ENCODE results near the gene IFI27.

Gene IFI27

GRCh38 chr14:94123868-94124267, 13.3 kb downstream of the IFI27 start:
- no peak for DNase-seq
- intact Hi-C loops (cut with DNase I), result no loop called here

DNA sequence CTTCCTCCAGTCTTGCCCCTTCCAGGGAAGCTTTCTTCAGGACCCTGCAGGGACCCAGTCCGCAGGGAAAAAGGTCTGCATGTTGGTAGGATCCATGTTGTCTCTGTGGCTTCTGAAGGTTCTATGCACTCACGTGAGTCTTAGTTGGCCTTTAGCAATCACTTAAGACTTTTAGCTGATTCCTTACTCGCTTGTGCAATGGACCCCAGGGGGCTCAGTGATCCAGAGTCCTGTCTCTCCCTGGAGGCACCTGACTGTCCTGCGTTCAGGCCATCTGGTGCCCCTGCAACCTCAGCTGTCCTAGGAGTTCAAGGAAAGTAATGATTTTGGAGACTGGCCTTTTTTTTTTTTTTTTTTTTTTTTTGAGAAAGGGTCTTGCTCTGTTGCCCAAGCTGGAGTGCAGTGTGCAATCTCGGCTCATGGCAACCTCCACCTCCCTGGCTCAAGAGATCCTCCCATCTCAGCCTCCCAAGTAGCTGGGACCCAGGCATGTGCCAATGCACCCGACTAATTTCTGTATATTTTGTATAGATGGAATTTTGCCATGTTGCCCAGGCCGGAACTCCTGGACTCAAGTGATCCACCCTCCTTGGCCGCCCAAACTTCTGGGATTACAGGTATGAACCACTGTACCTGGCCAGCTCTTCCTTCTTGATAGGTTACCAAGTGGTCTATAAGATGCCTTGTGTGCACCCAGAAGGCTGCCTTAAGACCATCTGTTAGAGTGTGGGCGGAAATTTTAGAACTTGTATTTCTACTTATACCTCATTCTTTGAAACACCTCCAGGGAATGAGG, 14.2 kb downstream of the IFI27 start:
- DNase-seq, result no peak
- intact Hi-C loops (cut with DNase I), result loop anchor here (5.0 kb wide), 1 partner anchor 42 kb away; the partner anchor contains the start of genes DDX24 and IFI27L1

DNA sequence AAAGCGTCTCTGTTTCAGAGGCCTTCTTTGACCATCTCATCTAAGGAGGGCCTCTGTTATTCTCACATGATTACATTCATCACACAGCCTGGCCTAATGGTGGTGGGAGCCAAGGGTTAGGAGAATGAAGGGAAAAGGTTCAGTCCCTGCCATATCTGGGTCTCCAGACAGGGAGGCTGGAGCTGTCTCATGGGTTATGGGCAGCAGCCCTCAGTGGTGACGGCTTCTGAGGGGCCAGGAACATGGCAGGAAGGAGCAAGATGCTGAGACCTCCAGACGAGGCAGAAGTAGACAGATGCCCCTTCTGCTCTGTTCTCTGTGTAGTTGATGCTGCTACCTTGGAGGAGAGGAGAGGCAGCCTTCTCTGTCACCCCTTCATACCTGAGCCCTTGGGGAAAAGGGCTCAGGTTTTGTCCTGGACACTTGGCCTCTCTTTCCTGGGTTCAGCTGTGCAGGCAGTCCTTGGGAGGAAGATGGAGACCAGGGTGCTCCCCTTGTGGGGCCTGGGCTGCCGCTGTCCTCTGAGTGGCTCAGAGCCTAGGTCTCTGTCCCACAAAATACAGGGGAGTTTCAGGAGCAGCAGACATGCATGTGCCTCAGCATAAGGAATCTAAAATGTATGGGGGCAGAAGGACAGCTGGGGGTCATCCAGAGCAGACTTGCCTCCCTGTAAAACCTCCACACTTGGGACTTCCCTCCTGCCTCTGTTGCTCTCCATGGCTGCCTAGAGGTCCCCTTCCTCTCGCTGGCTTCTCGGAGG, 15.3 kb downstream of the IFI27 start:
- no peak for DNase-seq
- intact Hi-C loops (cut with DNase I), result loop anchor here (5.0 kb wide), 1 partner anchor 44 kb away; the partner anchor contains the start of genes DDX24 and IFI27L1

GRCh38 chr14:94126419-94126677, 15.8 kb downstream of the IFI27 start:
- intact Hi-C loops (cut with DNase I), result loop anchor here (5.0 kb wide), 1 partner anchor 44 kb away; the partner anchor contains the start of genes DDX24 and IFI27L1
- DNase-seq, result no peak

DNA sequence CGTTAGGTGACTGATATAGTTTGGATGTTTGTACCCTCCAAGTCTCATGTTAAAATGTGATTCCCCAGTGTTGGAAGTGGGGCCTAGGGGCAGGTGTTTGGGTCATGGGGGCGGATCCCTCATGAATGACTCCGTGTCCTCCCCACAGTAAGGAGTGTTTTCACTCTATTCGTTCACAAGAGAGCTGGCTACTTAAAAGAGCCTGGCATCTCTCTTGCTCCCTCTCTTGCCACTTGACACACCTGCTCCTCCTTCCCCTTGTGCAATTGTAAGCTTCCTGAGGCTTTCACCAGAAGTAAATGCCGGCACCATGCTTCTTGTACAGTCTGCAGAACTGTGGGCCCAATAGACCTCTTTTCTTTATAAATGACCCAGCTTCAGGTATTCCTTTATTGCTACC, 16.3 kb downstream of the IFI27 start:
- intact Hi-C loops (cut with DNase I), result loop anchor here (5.0 kb wide), 1 partner anchor 44 kb away; the partner anchor contains the start of genes DDX24 and IFI27L1
- no peak for DNase-seq

DNA sequence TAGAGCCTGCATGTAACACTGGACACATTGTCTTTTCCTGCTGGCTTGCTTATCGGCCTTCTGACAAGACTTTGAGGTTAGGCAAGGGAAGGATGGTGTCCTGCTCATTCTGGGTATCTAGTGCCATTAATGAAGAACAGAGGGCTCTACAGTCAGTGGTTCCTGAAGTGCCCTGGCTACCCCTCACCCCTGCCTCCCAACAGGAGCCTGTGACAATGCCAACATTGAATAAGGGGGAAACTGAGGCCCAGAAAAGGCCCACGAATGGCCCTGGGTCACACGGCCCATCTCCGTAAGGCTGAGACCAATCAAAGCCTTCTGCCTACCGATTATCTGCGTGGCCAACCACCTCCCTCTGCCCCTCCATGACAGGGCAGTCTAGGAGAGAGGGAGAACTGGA, 16.8 kb downstream of the IFI27 start:
- intact Hi-C loops (cut with DNase I), result loop anchor here (5.0 kb wide), 1 partner anchor 45 kb away; the partner anchor contains the start of genes DDX24 and IFI27L1
- no peak for DNase-seq

- intact Hi-C loops (cut with DNase I), result loop anchor here (5.0 kb wide), 1 partner anchor 46 kb away; the partner anchor contains the start of genes DDX24 and IFI27L1
- DNase-seq, result no peak
These were observed 17.8 kb downstream of the IFI27 start for GRCh38 chr14:94128216-94128839.

- intact Hi-C loops (cut with DNase I), result loop anchor here (5.0 kb wide), 1 partner anchor 47 kb away; the partner anchor contains the start of genes DDX24 and IFI27L1
- DNase-seq, result peak; percentile 57 to 94 (median 72)
These were observed 18.7 kb downstream of the IFI27 start, which contains the start of gene IFI27L2 for GRCh38 chr14:94129111-94129757. Gene IFI27L2 (minus strand): TSS chr14:94129604. CDS start chr14:94129564, 40 bp downstream.

DNA sequence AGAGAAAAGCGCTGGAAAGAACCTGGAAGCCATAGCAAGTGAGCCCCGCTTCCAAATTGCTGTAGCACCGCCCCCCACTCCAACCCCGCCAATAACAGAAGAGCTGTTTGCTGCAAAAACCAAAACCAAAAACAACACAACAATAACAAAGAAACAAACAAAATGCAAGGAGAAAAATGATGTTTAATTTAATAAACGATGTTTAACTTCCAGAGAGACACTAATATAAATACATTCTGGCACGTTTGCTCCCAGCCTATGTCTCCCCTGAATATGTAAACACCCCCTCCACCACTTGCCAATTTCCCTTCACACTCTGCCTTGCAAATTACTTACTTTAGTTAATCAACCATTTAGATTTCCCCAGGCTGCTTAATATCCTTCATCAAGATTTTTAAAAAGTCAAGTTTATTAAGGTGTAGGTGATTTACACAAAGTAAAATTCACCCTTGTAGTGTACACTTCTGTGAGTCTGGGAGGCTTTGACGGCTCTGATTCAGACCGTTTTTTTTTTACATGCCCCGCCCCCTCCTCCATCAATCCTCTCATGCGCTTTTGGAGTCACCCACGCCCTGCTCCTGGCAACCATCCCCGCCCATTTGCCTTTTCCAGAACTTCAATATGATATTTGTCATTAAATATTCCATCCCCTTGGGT, 19.4 kb downstream of the IFI27 start:
- no peak for DNase-seq
- intact Hi-C loops (cut with DNase I), result loop anchor here (2.0 to 5.0 kb wide), 2 partner anchors 48 to 357 kb away; partner anchors contain the start of genes DDX24 and IFI27L1

DNA sequence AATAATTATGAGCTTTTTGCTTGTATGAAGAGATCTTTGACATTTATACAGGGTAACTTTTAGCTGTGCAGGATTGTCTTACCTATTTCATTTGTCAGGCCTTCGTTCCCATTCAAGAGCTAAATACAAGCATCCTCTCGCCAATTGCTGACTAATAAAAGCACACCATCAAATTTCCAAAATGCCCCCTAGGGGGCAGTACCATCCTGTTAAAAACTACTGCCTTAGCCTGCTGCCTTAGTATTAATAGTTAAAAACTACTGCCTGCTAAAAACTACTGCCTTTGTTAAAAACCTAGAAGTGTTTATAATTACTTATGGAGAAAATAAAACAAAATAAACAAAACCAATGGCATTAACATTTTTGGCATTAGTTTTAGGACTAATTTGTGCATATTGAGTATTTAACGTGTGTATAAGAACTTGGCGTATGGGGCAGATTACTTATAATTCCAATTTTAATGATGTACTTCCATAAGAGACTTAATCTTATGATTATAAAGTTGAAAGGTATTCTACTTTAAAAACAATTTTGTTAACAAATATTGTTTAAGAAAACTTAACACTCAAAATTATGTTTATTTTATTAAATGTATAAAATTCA, 21.9 kb downstream of the IFI27 start:
- peak in 4 of 10 donors; percentile 32 to 62 (median 54) for DNase-seq
- intact Hi-C loops (cut with DNase I), result loop anchor here (2.0 kb wide), 1 partner anchor 42 kb away; the partner anchor contains the start of gene PPP4R4

- intact Hi-C loops (cut with DNase I), result loop anchor here (5.0 kb wide), 1 partner anchor 198 kb away; no protein-coding TSS in a partner anchor
- DNase-seq, result no peak
These were observed 24.9 kb downstream of the IFI27 start for GRCh38 chr14:94135476-94135875.

DNA sequence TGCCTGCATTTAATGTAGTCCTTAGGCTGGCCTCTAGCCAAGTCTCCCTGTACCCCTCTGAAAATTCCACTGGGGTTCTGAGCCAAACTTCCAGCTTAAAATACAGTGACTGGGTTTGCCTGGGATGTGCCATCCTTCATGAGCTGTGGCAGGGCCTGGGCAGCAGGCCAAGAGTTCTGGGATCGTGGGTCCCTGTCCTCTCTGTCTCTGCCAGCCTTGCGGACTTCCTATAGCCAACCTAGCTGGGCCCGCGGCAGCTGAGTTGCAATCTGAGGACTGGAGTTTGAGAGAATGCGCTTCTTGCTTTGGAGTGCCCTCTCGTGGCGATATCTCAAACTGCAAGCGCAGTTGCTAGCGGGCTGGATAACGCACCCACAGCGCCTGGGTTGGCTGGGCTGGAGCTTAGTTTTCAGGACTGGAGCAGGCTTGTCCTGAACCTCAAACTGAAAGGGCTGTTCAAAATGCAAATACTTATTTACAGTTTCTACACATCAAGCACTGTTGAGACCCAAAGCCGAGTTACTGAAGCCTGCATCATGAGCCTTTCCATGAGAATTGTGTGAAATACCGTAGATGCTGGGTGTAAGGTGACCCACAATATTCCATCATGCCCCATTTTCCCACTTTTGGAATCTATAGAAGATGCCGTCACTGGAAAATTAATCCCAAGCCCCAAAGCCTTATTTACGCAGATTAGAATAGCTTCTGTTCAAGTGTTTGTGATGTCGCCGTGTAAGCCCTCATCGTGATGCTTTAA, 26.2 kb downstream of the IFI27 start:
- intact Hi-C loops (cut with DNase I), result loop anchor here (1.0 to 5.0 kb wide), 5 partner anchors 44 to 199 kb away; partner anchors contain the start of genes DDX24 and IFI27L1
- DNase-seq, result peak; percentile 79 to 97 (median 94)

GRCh38 chr14:94138251-94138650, 27.7 kb downstream of the IFI27 start:
- intact Hi-C loops (cut with DNase I), result loop anchor here (5.0 kb wide), 1 partner anchor 201 kb away; no protein-coding TSS in a partner anchor
- no peak for DNase-seq

GRCh38 chr14:94139006-94139405, 28.5 kb downstream of the IFI27 start:
- DNase-seq, result no peak
- intact Hi-C loops (cut with DNase I), result loop anchor here (5.0 kb wide), 1 partner anchor 202 kb away; no protein-coding TSS in a partner anchor

DNA sequence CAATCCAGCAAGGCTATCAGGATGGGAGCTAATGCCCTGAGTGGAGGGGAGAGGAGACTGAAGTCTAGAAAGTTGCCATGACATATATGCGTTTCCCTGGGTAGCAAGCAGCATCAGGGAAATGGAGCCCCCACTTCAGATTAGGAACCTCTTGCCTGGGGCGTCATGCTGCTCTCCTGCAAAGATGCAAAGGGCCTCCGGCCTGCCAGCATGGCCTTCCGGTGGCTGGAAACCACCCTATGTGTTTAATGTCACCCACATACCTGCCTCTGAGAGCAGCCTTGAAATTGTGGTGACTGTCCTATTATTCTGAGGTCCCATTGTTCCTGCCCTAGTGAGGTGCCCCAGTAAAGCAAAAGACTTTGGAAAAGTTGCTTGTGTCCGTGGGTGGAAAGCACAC, 28.9 kb downstream of the IFI27 start:
- DNase-seq, result no peak
- intact Hi-C loops (cut with DNase I), result loop anchor here (5.0 kb wide), 1 partner anchor 202 kb away; no protein-coding TSS in a partner anchor

DNA sequence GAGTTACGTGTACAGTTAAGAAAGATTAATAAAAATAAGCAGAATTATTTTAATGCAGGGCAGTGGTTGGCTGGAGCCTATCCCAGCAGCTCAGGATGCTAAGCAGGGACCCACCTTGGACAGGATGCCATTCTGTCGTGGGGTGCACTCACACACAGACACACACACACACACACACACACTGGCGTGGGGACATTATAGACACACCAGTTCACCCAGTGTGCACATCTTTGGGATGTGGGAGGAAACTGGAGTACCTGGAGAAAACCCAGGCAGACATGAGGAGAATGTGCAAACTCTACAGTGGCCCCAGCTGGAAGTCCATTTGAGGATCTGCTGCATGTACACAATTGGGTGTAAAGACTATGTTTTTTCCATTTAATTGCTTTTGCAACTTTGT, 31.7 kb downstream of the IFI27 start:
- intact Hi-C loops (cut with DNase I), result no loop called here
- no peak for DNase-seq

DNA sequence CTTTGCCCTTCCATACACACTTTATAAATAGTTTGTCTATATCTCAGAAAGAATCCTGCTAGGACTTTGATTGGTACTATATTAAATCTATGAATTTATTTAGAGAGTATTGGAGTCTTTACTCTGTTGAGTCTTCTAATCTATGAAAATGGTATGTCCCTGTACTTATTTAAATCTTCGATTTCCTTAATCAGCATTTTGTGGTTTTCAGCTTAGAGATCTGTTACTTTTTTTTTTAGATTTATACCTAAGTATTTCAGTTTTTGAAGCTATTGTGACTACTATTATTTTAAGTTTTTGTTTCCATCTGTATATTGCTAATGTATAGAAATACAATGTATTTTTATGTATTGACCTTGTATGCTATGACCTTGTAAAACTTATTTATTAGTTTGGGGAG, 32.3 kb downstream of the IFI27 start:
- DNase-seq, result no peak
- intact Hi-C loops (cut with DNase I), result no loop called here

DNA sequence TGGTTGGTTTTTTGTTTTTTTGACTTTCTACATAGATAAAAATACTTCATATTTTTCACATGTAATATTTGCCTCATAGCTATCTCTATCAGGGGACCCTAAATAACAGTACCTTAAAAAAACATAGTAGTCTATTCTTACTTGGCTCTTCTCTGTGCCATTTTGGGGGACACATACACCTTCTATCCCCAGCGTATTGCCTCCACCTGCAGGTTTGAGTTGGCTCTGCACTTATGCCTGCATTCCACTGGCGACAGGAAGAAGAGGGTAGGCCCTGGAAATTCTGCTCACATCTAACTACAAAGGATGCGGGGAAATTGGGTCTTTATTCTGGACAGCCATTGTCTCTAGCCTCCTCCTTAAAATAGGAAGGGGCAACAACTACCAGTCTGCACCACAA, 32.7 kb downstream of the IFI27 start:
- intact Hi-C loops (cut with DNase I), result no loop called here
- DNase-seq, result no peak

All from posterior cingulate gyrus (tissue), 11 donors.